NCI-H146 treated with DMSO at 0.1 percent for 48 hours (cell line): ENCODE data around the gene QARS1.

Experiments used
- DNase-seq: peaks from one replicate; lab custom pipeline; 2025; ENCODE audit not compliant: unreplicated experiment; lab: John Stamatoyannopoulos, UW

The QARS1 gene

DNA sequence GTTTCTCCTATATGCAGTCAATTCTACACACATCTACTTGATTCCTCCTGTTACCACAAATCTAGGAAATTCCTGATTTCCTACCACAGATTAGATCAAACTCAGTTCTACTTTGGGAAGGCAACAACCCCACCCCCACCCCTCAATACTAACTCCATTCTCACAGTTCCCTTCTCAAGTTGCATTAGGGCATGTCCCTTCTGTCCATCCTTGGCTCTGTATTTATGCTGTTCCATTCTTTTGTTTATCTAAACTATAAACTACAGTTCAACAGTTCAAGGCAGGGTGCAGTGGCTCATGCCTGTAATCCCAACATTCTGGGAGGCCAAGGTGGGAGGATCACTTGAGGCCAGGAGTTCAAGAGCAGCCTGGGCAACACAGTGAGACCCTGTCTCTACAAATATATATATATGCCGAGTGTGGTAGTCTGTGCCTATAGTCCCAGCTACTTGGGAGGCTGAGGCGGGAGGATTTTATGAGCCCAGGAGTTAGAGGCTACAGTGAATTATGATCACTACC is 50.2 kb downstream of the QARS1 start:
- DNase-seq, result no peak

DNA sequence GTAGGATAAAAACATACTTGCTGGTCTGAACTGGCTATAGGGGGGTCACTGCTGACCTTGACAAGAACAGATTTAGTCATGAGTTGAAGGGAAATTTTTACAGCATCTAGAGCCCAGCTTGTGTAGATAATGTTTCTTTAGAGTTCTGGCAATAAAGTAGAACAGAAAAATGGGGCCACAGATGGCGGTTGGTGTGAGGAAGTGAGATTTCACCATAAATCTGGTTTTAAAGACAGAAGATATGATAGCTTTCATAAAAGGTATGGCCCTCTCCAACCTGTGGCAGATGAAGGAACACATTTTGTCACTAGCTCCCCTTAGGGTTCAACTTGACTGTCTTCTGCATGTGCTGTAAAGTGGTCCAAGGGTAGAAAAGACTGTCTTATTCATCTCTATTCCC is 51.0 kb downstream of the QARS1 start:
- no peak for DNase-seq
